IPS-NIHi7 (cell line): ENCODE results near the gene GTPBP8.
"Not testable (repeated sequence)": the region's sequence is repeated elsewhere in the genome, so short reads cannot be mapped to it uniquely, and the experiment has no call there.

ENCODE experiments used
- DNase-seq: peaks from one replicate; pipeline ENCODE4 v3.0.0; 2012; ENCODE audit warnings: mixed read lengths; ENCODE audit errors: extremely low spot score

Gene GTPBP8

GRCh38 chr3:113000691-113001090 lies 9.9 kb downstream of the GTPBP8 start:
- DNase-seq = no peak

- DNase-seq = no peak
These were observed 11.3 kb downstream of the GTPBP8 start for GRCh38 chr3:113002037-113002436.

GRCh38 chr3:113002679-113003078 lies 11.9 kb downstream of the GTPBP8 start:
- DNase-seq = no peak

GRCh38 chr3:113005611-113006010 lies 14.8 kb downstream of the GTPBP8 start:
- DNase-seq = no peak

GRCh38 chr3:113006359-113007056 lies 15.7 kb downstream of the GTPBP8 start:
- no peak for DNase-seq

GRCh38 chr3:113008117-113008516 lies 17.3 kb downstream of the GTPBP8 start:
- no peak for DNase-seq

GRCh38 chr3:113013593-113013992 lies 22.8 kb downstream of the GTPBP8 start:
- DNase-seq = no peak

- DNase-seq = no peak
These were observed 27.9 kb downstream of the GTPBP8 start for GRCh38 chr3:113018536-113019181.

GRCh38 chr3:113019182-113020137 lies 28.7 kb downstream of the GTPBP8 start:
- DNase-seq = peak; percentile 96

- no peak for DNase-seq
These were observed 30.7 kb downstream of the GTPBP8 start for GRCh38 chr3:113021471-113021870.

GRCh38 chr3:113034011-113034410 lies 43.2 kb downstream of the GTPBP8 start:
- DNase-seq = no peak

- peak; percentile 81 for DNase-seq
These were observed 44.7 kb downstream of the GTPBP8 start for GRCh38 chr3:113035387-113035982.

GRCh38 chr3:113038328-113038727 lies 47.5 kb downstream of the GTPBP8 start:
- DNase-seq = no peak

GRCh38 chr3:113039546-113039945 lies 48.8 kb downstream of the GTPBP8 start:
- no peak for DNase-seq

GRCh38 chr3:113040231-113040630 lies 49.4 kb downstream of the GTPBP8 start:
- no peak for DNase-seq

- DNase-seq = no peak
These were observed 52.9 kb downstream of the GTPBP8 start for GRCh38 chr3:113043686-113044085.

GRCh38 chr3:113046186-113046965 lies 55.6 kb downstream of the GTPBP8 start:
- not testable (repeated sequence) for DNase-seq

- DNase-seq = peak; percentile 89
These were observed 60.5 kb downstream of the GTPBP8 start for GRCh38 chr3:113051302-113051711.
